D721Med (cell line): Measurements from ENCODE around the gene JARID2.
"Not testable (repeated sequence)": the region's sequence is repeated elsewhere in the genome, so short reads cannot be mapped to it uniquely, and the experiment has no call there.

ENCODE experiments used
- DNase-seq: peaks from one replicate; pipeline ENCODE4 v3.0.0; 2011; ENCODE audit warnings: low spot score; ENCODE audit not compliant: insufficient read length
- FAIRE-seq: peaks from 2 replicates; lab custom pipeline; 2011; peaks lifted over from hg19 to GRCh38; lab: Jason Lieb, UNC
- CTCF ChIP-seq: IDR thresholded peaks from 2 replicates; pipeline ENCODE4 v1.5.1; 2012; ENCODE audit warnings: mild to moderate bottlenecking, control low read depth; ENCODE audit not compliant: insufficient read depth; ENCODE audit errors: missing control alignments

JARID2 gene

GRCh38 chr6:15413466-15414234 lies 167.8 kb downstream of the JARID2 start:
- DNase-seq = no peak
- no peak for TF ChIP-seq CTCF

GRCh38 chr6:15414235-15414612 lies 168.4 kb downstream of the JARID2 start:
- TF ChIP-seq CTCF = no peak
- FAIRE-seq (no peak), DNase-seq (no peak)

More at GRCh38 chr6:15413466-15414234, 167.8 kb downstream of the JARID2 start:
- no peak for FAIRE-seq

- FAIRE-seq, DNase-seq: not testable (repeated sequence)
Observed at GRCh38 chr6:15415622-15416021, 169.8 kb downstream of the JARID2 start.

GRCh38 chr6:15416932-15417509 lies 171.2 kb downstream of the JARID2 start:
- no peak for FAIRE-seq
- no peak for DNase-seq
- TF ChIP-seq CTCF = no peak

GRCh38 chr6:15417811-15418210 lies 171.9 kb downstream of the JARID2 start:
- DNase-seq = no peak
- TF ChIP-seq CTCF = no peak

GRCh38 chr6:15419493-15419892 lies 173.6 kb downstream of the JARID2 start:
- no peak for FAIRE-seq
- TF ChIP-seq CTCF = no peak

More at GRCh38 chr6:15417811-15418210, 171.9 kb downstream of the JARID2 start:
- no peak for FAIRE-seq

GRCh38 chr6:15420959-15421438 lies 175.1 kb downstream of the JARID2 start:
- DNase-seq (no peak), FAIRE-seq (no peak)
- no peak for TF ChIP-seq CTCF

More at GRCh38 chr6:15419493-15419892, 173.6 kb downstream of the JARID2 start:
- no peak for DNase-seq
